NCI-H2029 (cell line): ENCODE data around the gene LINC00237.

Experiments
- DNase-seq: peaks from one replicate; lab custom pipeline; 2025; lab: John Stamatoyannopoulos, UW

Gene LINC00237

DNA sequence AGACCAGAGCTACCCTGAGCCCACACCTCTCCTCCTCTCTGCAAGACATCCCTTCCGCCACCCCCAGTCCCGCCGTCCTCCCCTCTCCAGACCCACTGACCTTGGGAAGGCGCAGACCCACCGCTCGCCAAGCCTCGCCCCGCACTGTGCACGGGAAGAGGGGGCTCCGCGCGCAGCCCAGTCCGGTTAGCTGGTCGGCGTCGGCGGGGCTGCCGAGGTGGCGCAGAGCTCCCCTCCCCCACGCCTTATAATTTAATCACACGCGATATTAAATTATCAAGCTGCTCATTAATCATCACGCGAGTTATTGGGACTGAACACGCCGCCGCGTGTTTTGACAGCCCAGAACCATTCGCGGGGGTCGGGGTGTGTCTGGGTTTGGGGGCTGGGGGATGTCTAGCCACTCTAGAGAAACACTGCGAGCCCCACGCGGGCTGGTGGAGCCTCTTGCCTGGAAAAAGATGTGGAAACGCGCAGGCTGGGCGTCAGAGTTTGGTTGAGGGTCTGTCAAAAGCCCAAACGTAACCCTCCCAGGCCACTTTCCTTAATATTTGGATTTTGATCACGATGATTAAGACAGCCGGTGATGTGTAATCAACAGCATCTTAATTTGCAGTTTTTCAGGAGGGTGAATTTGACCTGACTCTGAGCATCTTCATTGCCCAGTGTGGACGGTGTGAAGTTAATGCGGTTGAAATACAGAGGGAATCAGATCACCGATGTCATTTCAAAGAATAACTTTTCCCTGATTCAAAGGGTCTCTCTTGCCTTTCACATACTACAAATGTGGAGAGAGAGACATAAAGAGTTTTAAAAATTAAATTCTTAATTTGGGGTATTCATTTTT, at the start of gene LINC00237:
TSS of gene LINC00237 (minus strand) at position 188 of the 847 bp plus-strand sequence.
- DNase-seq: no peak

DNA sequence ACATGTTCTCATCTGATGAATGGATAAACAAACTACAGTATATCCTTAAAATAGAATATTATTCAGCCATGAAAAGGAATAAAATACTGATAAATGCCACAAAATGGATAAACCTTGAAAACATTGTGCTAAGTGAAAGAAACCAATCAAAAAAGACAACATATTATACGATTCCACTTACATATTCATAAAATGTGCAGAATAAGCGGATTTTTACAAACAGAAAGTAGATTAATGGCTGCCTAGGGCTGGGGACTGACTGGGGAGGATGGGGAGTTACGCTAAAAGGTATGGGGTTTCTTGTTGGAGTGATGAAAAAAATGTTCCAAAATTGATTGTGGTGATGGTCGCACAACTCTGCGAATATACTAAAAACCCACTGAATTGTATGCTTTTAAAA, 49.1 kb upstream of the LINC00237 start:
- no peak for DNase-seq

DNA sequence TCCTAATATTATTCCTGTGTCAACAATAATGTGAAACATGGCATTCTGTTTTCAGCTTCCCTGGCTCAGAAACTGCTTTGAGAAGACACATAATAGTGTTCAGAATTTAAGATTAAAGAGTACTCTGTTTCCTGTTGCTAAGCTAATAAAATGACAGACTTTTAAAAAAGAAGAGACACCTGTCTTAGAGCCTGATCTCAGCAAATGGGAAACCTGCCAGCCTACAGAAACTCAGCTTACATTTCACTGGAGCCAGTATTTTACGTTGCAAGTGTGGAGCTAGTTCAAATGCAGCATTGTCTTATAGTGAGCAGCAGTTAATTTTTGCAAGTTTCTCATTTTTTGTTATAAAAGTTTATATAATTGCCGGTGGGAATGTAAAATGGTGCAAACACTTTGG, 48.5 kb upstream of the LINC00237 start:
- no peak for DNase-seq

GRCh38 chr20:21151791-21152190, 45.6 kb upstream of the LINC00237 start:
- DNase-seq: no peak

DNA sequence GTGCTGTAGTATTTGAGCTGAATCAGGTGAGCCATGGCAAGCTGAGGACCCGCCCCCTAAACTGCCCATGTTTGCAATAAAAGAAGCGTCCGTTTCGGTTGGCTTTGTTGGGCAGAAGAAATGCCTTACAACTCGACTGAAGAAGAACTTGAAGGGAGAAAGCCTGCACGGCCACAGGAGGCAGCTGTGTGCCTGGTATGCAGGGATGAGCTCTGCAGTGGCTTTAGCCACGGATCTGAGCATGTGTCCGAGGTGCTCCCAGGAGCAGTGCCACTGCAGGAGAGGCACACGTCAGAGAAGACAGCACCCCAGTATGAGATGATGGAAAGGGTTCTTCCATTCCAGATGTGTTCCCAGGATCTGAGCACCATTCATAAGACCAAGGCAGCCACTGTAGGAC, 43.2 kb upstream of the LINC00237 start:
- no peak for DNase-seq

DNA sequence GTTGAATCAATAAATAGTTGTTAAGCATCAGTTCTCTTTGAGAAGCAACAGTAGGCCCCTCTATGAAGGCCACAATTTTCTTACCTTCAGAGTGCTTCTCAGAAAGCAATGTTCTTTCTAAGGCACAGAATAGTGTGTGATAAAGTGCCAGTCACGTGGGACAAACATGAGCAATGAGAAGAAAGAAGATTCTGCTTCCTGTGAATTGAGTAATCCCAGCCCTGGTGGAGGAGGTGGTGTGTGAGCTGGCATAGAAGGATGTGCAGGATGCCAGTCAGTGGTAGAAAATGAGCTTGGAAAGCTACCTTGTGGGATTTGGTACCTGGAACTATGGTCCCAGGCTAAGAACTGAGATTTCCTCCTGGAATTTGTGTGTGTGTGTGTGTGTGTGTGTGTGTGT, 41.4 kb upstream of the LINC00237 start:
- no peak for DNase-seq

DNA sequence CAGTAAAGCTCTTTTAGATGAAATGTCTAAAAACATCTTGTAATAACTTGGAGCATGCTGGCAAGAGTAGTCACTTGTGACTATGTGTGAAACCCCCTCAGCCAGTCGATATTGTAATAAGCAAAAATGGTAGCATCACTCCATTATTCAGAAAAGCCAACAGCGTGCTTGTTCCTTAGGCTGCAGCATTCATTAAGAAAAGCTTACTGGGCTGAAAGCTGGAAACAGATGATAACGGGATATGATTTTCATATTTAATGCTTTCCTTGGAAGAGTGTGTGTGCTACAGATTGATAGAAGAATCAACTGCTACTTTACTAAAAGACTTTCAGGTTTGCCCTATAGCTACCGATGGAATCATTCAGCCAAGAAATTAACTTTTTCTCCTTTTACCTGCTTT, 40.1 kb upstream of the LINC00237 start:
- no peak for DNase-seq

- no peak for DNase-seq
These were observed 39.3 kb upstream of the LINC00237 start for GRCh38 chr20:21145424-21145823.

DNA sequence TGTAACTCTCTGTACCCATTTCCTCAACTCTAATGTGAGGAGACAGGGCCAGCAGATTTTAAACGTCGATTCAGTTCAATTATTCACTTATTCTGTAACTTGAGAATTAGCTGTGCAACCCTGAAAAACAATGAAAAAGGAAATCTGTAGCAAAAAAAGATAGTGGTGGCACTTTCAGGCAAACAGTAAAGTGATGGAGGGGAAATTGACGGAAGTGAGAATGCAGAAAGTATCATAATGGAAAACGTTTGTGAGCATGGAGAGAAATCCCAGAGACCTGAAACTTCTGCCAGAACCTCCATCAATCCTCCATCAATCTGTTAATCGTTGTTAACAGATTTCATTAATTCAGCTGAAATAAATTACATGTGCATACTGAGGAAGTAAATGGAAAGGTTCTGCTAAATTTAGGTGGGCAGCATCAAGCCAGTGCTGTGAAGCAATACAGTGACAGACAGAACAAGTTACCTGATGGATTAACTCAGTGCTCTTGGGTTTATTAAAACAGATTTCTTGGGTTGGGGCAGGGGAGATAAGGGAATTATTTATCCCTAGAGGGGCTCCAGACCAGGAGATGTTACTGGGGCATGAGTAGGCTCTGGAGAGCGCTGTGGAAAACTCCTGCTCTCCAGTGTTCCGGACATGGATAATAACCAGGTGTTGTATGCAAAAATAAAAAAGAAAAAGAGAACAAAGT, 37.2 kb upstream of the LINC00237 start:
- no peak for DNase-seq

- DNase-seq: peak; percentile 42
These were observed 35.7 kb upstream of the LINC00237 start for GRCh38 chr20:21141825-21142224.

DNA sequence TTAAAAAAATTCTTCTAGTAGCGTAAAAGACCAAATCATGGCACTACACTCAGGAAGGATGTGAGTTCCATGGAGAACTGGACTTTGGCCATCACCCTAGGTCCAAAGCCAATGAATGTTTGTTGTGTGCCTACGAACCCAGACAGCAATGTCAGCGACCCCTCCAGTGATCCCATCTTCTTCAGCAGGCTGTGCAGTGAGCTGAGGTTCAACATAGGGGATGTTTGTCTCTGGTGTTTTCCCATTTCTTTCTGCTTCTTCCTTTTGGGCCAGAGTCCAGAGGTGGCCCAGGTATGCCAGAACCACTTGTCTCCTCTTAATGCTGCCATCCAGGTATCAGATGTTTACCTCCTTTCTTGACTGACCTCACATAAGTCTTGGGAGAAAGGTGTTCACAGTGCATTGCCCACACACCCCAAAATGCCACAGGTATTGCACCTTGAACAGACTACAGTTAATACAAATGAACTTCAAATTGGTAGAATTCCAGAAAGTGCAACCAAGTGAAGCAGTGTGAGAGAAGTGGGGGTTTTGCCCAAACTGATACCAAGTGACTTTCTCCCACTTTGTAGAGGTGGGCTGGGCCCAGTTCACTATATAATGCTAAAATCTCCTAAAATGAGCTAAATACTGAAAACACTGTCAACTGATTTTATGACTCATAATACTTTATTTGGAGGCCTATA, 33.9 kb upstream of the LINC00237 start:
- DNase-seq: no peak

DNA sequence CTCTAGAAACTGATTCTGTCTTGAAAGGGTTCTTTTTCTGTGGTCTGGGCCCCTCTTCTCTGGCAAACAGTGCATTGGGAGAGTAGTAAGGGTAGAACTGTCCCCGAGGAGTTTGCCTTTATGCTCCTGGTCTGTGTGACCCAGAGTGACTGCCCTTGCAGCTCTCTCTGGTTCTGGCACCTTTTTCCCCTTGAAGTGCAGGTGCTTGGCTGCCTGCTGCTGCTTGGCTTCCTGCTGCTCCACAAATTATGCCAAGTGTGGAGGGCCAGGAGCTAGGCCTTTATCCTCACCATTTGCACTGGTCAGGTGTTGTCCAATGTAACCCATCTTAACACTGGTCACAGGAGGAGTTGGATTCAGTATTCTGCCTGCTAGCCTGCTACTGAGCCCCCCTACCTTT, 30.9 kb upstream of the LINC00237 start:
- DNase-seq: peak; percentile 72

- no peak for DNase-seq
These were observed 30.0 kb upstream of the LINC00237 start for GRCh38 chr20:21136015-21136732.

GRCh38 chr20:21134883-21135493, 28.8 kb upstream of the LINC00237 start:
- DNase-seq: no peak

DNA sequence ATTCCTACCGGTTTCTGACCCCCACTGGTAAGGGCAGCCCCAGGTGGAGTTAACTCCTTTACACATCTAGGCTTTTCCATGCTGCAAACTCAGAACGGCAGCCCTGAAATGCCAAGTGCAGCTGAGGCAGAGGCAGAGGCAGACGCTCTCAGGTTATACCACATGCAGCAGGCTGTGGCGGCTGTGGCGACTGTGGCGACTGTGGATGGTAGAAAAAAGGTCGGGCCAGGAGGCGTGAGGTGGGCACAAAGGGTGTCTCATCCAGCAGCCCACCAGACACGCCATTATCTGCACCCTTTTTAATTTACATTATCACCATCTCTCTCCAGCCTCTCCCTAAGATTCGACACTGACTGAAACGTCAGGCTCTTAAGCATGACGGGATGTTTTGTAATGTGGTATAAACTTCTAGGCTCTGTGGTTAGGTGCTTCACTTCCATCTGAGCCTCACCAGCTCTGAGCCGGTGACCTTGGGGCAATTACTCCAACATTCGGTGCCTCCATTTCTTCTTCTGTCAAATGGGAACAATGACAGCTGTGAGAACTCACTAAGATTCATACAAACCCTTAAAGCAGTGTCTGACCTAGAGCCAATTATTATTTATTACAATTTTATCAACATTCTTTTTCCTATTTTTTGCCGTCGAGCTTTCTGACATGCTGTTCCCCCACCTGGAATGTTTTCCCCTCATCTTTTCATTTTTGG, 27.9 kb upstream of the LINC00237 start:
- DNase-seq: no peak

GRCh38 chr20:21133404-21133803, 27.2 kb upstream of the LINC00237 start:
- DNase-seq: no peak

DNA sequence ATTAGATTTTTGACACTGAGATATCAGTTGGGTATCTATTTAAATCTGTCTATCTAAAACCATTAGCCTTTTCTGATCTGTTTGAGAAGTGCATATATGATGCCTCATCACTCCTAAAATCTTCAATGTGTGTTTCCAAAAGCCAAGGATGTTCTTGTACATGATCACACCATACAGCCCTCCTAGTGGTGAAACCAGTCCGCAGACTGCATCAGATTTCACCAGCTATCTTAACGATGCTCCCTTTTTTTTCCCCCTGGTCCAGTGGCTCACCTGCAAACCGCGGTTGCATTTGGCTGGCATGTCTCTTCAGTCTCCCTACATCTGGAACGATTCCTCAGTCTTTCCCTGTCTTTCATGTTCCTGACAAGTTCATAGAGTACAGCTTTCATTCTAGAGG, 23.7 kb upstream of the LINC00237 start:
- DNase-seq: no peak

- DNase-seq: no peak
These were observed 21.2 kb upstream of the LINC00237 start for GRCh38 chr20:21127201-21127981.

DNA sequence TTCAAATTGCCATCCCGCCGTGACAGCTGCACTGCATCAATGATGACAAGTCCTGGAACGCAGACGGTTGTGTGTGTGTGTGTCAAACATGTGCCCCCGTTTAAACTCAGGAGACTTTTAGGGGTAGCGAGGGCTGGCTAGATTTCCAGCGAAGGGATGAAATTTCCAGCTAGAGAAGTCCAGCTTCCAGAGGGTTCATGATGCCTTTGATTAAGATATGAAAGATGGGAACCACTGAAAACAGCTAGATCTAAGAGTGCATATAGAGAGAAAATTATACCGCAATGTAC, 20.4 kb upstream of the LINC00237 start:
- DNase-seq: no peak

- peak; percentile 93 for DNase-seq
These were observed 19.9 kb upstream of the LINC00237 start, which contains the start of gene KIZ for GRCh38 chr20:21125849-21126580. KIZ (plus strand) TSS chr20:21126082; CDS start chr20:21126116, 34 bp downstream.
